ENCODE measurements around the gene PPP1R12B.

The PPP1R12B gene

DNA sequence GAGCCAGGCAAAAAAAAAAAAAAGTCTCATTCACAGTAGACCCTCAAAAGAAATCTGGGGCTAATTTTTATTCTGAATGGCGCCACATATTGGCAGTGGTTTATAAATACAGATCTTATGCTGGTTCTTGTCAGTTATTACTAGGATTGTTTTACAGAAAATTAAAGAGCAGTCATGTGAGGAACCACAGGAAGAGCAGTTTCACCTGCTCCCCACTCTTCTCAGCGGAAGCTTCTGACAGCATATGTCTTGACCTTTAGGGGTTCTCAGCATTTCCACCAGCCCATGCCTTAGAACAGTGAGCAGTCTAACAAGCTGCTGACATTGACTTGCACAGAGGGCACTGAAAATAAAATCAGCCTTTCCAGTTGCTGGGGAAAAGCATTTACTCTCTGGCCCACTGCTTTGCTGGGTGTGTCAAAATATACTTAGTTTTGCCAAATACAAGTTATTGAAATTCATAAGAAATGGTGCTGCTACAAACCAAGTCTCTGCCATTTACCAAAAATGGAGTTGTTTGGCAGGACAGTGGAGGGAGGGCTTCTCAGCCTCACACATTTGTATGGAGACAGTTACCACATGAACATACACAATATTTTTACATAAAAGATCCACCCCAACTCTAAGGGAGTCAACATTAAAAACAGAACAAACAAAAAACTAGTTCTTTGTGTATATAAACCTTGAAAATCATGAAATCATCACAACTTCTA lies 217.5 kb downstream of the PPP1R12B start:
- DNase-seq, result no peak
- Histone ChIP-seq H3K36me3 (peaks cover 33 to 64% (median 53%) of the 10 kb centered on the region in 3 donors), H3K4me3 (no peak overlapping the region), H3K4me1 (peaks cover 4 to 100% (median 86%) of the 10 kb centered on the region in 4 donors), H3K27ac (peak overlapping the region; percentile 77 to 95), H3K9me3 (no peaks in the 10 kb centered on the region), H3K27me3 (no peaks in the 10 kb centered on the region)
- TF ChIP-seq, protein P1, sequence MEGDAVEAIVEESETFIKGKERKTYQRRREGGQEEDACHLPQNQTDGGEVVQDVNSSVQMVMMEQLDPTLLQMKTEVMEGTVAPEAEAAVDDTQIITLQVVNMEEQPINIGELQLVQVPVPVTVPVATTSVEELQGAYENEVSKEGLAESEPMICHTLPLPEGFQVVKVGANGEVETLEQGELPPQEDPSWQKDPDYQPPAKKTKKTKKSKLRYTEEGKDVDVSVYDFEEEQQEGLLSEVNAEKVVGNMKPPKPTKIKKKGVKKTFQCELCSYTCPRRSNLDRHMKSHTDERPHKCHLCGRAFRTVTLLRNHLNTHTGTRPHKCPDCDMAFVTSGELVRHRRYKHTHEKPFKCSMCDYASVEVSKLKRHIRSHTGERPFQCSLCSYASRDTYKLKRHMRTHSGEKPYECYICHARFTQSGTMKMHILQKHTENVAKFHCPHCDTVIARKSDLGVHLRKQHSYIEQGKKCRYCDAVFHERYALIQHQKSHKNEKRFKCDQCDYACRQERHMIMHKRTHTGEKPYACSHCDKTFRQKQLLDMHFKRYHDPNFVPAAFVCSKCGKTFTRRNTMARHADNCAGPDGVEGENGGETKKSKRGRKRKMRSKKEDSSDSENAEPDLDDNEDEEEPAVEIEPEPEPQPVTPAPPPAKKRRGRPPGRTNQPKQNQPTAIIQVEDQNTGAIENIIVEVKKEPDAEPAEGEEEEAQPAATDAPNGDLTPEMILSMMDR (IDR thresholded peaks at IDR 0.05), result no peak
- intact Hi-C loops (cut with DNase I; ENCODE audit: low total_unique reads), result no loop called here

DNA sequence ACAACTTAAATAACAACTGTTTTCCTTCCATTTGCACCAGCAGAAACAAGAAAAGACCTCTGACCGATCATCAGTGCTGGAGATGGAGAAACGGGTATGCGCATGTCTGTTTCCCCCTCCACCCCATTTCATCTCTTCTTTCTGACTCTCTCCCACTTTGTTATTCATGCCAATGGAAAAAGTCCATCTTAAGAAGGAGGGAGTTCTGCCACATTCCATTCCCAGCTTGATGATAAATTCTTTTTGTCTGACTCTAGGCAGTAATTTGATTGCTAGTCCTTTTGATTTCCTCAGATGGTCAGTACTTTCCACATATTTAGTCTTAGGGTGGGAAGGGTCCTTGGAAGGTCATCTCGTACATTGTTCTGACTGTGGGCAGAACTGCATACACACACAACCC lies 219.2 kb downstream of the PPP1R12B start:
- TF ChIP-seq, protein P1 (IDR thresholded peaks at IDR 0.05), result no peak
- peaks cover 4 to 100% (median 81%) of the 10 kb centered on the region in 4 donors for H3K4me1 ChIP-seq
- H3K27me3 ChIP-seq, result no peaks in the 10 kb centered on the region
- H3K36me3 ChIP-seq, result peaks cover 39 to 75% (median 66%) of the 10 kb centered on the region in 3 donors
- DNase-seq, result no peak
- peak overlapping the region; percentile 77 to 95 for H3K27ac ChIP-seq
- intact Hi-C loops (cut with DNase I; ENCODE audit: low total_unique reads), result no loop called here
- H3K9me3 ChIP-seq, result no peaks in the 10 kb centered on the region
- no peak overlapping the region for H3K4me3 ChIP-seq

GRCh38 chr1:202568410-202568809 lies 219.9 kb downstream of the PPP1R12B start:
- TF ChIP-seq, protein P1 (IDR thresholded peaks at IDR 0.05), result no peak
- Histone ChIP-seq H3K9me3 (no peaks in the 10 kb centered on the region), H3K36me3 (peaks cover 41 to 77% (median 66%) of the 10 kb centered on the region in 3 donors), H3K27ac (peak overlapping the region; percentile 77 to 95), H3K4me3 (no peak overlapping the region), H3K4me1 (peaks cover 4 to 99% (median 75%) of the 10 kb centered on the region in 4 donors), H3K27me3 (no peaks in the 10 kb centered on the region)
- intact Hi-C loops (cut with DNase I; ENCODE audit: low total_unique reads), result no loop called here
- DNase-seq, result no peak

DNA sequence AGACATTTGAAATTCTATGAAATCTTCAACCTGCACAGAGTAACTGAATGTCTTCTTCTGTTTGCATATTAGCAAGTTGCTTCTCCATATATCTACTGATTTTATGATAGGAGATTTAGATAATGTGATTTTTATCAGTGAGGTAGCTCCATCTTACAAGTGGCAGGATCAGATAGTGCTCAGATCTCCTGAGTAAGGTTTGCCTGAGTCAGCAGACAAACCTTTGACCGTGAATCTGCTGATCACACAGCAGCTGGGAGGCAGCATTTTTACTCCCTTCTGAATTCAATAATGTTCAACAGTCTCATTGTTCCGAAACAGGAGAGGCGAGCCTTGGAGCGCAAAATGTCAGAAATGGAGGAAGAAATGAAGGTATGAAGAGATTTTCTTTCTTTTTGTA lies 220.3 kb downstream of the PPP1R12B start:
- H3K4me3 ChIP-seq, result no peak overlapping the region
- DNase-seq, result no peak
- H3K4me1 ChIP-seq, result peaks cover 4 to 99% (median 71%) of the 10 kb centered on the region in 4 donors
- H3K27me3 ChIP-seq, result no peaks in the 10 kb centered on the region
- peak overlapping the region; percentile 77 to 95 for H3K27ac ChIP-seq
- H3K9me3 ChIP-seq, result no peaks in the 10 kb centered on the region
- intact Hi-C loops (cut with DNase I; ENCODE audit: low total_unique reads), result no loop called here
- H3K36me3 ChIP-seq, result peaks cover 44 to 79% (median 61%) of the 10 kb centered on the region in 3 donors
- TF ChIP-seq, protein P1 (IDR thresholded peaks at IDR 0.05), result no peak

- Histone ChIP-seq H3K27me3 (no peaks in the 10 kb centered on the region), H3K27ac (peak overlapping the region; percentile 77 to 95), H3K36me3 (peaks cover 44 to 76% (median 56%) of the 10 kb centered on the region in 3 donors), H3K4me3 (no peak overlapping the region), H3K4me1 (peaks cover 4 to 97% (median 66%) of the 10 kb centered on the region in 4 donors), H3K9me3 (no peaks in the 10 kb centered on the region)
- intact Hi-C loops (cut with DNase I; ENCODE audit: low total_unique reads), result no loop called here
- DNase-seq, result no peak
- TF ChIP-seq, protein P1 (IDR thresholded peaks at IDR 0.05), result no peak
Observed at GRCh38 chr1:202569393-202570322, 221.2 kb downstream of the PPP1R12B start.

Data from tibial artery (tissue), 4 donors.